Stimulated activated CD8-positive, alpha-beta memory T cell treated with anti-CD3 and anti-CD28 coated beads, Interleukin-2, amount 100 ng/mL, for 48 hours (primary cell): ENCODE data around the gene SPOCK2.

ENCODE experiments used
- DNase-seq, 2 donors: peaks; one replicate each; pipeline ENCODE4 v3.0.0-alpha.2; 2020; ENCODE audit warnings: low read depth in 2 of 2

The SPOCK2 gene

DNA sequence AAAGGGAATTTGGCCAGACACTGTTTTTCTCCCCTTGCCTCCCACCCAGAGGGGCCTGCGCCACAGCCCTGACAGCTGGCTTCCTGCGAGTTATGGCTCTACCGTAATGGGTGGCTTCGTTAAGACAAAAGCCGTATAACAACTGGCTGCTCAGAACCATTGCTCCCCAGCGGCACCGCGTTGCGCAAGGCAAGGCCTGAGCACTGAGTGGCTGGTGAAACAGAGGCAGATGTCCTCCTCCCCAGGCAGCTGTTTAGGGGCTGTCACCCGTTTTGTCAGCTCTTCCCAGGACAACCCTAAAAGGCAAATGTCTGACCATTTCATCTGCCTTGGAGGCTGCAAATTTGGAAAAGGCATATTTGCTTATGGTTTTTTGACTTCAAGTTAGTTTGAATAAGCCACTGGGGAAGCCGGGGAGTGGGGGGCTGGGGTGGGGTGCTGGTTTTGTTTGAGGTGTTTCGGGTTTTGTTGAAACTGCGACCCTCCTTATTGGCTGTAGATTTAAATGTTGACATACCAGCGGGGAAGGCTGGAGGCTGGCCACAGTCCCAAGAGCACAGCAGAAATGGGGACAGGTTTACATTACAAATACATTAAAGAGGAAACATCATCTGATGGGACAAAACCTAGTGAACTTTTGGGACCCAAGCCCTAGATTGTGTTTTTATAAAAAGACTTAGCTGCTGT, 681 bp upstream of the SPOCK2 start:
- DNase-seq = peak in 1 of 2 donors; percentile 52

DNA sequence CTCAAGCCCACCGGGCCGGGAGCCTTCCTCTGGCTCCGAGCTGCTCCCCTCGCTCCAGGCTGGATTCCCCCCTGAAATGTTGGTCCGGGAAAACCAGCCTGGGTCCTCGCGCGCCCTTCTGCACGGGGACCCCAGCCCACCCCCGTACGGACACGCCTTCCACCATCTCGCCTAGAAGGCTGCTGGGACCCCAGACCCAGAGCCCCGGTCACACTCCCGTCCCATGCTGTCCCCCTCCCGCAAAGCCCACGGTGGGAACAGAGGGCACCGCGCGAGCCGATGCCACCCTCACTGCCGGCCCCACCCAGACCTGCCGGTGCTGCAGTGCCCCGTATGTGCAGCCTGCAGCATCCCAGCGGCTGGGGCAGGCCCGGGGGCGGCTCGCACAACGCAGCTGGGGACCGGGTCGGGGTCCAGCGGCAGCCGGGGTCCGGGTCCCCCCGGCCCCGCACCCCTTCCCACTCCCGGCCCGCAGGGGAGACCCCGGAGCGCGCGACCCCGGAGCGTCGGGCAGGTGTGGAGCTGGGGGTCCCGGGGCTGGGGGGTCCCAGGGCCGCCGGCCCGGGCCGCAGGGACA, 871 bp downstream of the SPOCK2 start:
- DNase-seq = no peak

DNA sequence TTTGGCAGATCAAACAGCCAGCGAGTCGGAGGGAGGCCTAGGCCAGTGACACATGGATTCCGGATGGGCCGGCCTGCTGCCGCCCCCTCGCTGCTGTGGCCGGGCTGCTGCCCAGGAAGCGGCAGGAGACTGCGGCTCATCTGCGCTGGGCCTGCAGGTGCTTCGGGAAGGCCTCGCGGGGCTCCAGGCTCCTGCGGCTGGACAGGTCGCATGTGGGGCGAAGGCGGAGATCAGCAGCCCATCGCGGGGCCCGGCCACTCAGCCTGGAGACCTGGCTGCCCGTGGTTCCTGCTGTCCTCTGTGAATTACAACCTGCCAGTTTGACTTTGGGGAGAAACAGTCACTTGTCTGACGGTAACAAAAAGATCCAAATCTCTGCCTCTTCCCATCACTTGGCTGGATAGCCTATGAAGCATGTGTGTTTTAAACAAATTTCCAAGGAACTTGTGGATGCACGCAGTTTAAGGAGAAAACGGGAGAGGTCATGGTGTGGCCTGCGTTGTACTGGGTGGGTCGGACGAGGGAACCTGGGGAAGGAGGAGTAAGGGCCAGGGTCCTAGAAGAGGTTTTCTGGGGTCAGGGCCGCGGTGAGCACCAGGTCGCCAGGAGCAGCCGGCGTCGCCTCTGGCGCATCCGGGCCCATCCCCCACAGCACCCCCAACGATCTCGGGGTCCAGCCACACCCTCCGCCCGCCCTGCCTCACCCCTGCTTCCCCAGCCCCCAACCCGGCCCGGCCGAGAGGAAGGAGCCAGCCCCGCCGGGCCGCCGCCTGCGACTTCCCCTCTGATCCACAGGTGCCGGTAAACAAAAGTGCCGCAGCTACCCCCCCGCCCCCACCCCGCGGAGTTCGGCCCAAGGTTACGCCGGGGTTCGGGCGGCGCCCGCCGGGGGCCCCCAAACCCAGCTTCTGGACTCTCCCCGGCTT, 1.6 kb downstream of the SPOCK2 start:
- DNase-seq = peak in 1 of 2 donors; percentile 46

DNA sequence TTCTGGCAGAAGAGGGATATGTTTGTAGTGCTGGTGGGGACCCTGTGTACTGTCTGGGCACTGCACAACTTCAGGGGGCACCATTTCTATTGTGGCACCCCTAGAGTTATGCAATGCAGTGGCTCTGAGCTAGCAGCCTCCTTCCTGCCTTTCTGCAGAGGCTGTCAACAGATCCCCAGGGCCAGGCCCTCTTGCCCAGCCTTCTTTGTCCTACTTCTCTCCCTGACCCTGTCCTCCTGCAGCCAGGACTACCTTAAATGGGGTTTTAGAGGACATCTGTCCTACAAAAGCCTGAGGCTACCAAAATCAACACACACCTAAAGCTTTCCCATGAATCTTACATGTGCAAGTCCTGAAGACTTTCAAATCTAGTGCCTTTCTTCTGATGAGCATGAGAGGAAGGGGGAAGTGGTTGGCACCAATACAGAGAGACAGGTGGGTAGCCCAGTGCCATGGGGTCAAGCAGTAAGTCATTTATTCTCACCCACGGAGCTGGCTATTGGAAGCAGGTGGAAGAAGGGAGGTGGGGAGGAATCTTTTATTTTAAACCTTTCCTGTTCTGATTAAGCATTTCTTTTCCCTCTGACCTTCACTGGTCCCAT, 2.4 kb downstream of the SPOCK2 start:
- no peak for DNase-seq

DNA sequence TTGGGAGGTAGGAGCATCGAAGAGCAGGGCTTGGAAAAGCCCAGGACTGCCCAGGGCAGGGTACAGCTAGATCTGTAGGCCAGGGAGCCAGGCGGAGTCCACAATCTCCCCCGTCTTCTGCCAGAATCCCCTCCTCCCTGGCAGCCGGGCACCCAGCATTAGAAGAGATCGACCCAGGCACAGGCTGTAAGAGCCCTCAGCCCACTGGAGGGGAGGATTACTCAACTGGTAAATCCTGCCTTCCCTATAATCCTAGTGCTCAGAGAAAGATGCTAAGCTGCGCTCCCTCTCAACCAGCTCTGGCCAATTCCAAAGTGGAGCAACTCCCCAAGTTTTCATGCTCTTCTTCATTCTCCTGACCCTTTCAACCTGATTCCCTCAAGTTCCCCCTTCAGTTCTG, 3.2 kb downstream of the SPOCK2 start:
- no peak for DNase-seq

DNA sequence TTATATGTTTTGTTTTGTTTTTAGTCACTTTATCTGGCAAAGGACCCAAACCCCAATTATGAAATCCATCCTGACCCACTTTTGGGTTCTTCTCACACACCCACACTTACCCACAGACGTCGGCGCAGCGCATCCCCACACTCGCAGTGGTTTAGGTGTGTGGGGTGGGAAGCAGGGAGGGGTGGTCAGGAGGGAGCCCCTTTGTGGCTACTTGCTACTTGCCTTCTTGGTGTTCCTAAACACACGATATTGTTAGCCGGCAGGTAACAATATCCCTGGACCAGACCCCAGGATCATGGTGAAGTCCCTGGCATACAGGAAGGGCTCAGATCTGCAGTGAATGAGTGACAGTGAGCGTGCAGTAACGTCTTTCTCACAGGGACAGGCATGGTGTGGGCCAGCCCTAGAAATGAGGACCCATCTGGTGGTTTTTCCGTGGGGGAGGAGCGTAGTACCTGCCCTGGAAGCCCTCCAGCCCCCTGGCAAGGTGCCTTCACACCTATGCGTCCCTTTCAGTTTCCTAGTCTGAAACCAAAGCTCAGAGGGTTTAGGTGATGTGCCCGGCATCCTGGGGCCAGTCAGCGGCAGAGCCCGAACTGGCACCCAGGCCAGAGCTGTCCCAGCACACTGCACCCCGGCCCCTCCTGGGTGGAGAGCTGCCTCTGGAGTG, 4.4 kb downstream of the SPOCK2 start:
- DNase-seq = peak; percentile 37 to 46

DNA sequence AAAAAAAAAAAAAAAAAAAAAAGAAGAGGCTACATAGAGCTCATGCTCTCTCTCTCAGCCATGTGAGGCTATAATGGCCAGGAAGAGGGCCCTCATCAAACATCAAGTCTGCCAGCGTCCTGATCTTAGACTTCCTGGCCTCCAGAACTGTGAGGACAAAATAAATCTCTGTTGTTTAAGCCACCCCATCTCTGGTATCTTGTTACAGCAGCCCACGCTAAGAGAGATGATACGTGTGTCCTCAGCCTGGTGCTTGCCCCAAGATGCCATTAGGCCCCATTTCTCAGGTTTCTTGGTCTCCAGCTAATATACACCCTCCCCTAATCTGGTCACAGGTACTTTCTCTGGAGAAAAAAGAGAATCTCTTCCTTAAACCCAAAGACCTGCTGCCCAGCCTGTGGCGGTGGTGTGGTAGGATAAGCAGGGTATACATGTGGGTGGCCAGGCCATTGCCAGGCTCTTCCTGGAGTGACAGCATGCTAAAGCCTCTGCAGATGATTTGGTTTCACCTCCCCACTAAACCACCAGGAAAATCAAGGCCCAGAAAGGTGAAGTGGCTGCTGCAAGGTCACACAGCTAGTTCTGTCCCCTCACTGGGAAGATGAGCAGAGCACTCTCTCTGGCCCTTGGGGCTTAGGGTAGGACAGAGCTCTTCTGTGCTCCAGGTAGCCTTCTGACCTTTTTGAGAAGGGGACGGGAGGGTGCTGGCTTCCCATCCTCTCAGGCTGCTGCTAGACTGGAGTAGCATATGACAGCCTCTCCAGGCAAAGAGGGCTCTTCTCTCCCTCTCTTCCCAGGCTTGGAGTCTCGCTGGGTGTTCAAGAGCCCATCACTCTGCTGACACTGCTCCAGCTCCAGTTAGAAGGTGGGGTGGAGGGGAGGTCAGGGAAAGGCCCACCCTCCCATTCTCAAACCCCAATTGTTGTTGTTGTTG, 5.2 kb downstream of the SPOCK2 start:
- DNase-seq = no peak

DNA sequence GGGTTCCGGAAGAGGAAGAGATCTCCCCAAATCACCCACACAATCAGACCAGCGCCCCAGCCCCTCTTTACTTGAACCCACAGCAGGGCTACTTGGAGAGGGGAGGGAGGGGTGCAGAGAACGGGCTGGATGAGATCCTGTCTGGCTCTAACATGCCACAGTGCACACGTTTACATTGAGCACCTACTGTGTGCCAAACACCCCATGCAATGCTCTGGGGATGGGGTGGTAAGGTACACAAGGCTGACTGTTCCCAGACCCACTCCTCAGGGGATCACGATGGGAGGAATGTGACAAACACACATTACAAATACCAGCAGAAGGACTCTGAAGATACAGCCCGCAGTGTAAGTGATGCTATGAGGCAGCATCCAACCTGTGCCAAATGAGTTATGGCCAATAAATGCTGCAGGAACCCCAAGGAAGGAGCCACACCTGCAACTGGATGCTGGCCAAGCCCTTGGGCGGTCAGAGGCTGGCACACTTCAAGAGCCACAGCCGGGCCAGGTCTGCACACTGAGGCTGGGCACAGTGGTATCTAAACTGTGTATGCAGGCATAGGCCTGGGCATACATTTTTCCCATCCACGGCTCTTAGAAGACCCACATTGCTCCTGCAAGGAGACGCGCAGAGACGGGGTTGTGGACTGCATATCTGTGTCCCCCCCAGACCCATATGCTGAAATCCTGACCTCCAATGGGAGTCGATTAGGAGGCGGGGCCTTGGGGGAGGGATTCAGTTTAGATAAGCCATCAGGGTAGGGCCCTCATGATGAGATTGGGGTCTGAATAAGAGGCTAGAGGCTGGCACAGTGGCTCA, 6.4 kb downstream of the SPOCK2 start:
- DNase-seq = no peak

DNA sequence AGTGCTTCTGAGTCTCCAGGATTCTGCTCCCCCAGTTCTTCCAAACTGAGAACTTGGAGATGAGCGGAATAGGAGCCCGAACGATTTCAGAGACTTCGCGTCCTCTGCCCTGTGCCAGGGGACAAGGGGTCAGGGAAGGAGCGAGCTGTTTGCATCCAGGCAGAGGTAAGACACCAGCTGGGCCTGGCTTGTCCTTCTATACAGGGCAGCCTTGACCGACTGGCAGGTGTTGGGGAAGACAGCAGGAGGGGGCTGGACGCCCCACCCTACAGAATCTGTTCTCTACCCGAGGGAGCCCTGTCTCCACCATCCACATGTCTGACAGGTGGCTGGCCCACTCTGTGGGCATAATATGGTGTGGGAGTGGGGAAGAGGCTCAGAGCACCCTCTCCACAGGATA, 7.1 kb downstream of the SPOCK2 start:
- DNase-seq = no peak

DNA sequence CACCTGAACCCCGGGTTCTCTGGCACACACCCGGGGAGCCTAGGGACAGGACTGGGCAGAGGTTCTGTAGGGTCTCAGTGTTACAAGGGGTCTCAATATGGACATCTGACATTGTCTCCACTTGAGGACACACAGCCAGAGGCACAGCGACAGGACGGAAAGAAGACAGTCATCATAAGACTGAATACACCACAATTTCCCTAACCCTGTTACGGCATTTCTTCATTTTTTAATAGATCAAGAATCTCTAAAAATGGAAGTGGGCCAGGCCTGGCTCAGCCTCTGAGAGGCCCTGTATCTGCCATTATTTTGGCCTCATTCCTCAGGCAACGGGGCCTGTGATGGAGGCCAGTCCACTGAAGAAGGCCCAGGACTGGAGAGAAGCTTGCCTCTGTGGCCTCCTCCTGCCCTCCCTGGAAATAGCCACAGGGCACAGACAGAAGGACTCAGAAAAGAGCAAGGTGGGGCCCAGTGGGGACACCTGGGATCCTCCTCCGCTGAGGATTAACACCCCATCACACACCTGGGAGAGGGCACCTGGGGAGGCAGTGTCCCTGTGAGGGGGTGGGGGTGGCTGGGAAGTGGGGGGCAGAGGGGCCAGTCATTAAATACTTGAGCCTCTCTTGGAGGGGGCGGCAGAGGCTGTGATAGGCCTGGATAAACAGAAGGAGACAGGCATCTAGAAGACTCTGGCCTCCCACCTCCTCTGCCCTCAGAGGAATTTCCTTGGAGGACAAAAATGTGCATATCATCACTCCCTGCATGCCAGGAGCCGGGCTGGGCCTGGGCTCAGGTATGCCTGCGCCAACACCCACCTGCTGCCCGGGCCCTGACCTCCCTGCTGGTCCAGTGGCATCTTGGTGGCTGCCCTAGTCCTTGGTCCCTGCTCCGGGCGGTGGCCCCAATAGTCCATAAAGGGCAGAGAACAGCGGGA, 8.0 kb downstream of the SPOCK2 start:
- no peak for DNase-seq

DNA sequence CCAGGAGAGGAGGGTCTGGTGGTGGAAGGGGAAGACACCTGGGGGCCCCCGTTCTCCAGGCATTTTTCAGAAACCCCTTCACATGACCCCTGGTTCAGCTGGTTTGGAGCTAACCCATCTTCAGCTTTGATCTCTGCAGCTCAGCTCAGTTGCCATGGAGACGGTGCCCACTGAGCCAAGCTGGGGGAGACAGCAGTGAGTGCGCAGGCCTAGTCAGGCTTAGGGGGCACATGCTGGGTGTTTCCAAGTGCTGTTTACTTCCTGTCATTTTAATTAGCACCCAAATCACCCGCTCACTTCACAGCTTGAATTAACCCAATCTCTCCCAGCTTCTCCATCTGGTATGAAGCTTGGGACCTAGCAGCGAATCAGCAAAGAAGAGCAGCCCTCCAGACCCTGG, 9.0 kb downstream of the SPOCK2 start:
- peak in 1 of 2 donors; percentile 47 for DNase-seq

DNA sequence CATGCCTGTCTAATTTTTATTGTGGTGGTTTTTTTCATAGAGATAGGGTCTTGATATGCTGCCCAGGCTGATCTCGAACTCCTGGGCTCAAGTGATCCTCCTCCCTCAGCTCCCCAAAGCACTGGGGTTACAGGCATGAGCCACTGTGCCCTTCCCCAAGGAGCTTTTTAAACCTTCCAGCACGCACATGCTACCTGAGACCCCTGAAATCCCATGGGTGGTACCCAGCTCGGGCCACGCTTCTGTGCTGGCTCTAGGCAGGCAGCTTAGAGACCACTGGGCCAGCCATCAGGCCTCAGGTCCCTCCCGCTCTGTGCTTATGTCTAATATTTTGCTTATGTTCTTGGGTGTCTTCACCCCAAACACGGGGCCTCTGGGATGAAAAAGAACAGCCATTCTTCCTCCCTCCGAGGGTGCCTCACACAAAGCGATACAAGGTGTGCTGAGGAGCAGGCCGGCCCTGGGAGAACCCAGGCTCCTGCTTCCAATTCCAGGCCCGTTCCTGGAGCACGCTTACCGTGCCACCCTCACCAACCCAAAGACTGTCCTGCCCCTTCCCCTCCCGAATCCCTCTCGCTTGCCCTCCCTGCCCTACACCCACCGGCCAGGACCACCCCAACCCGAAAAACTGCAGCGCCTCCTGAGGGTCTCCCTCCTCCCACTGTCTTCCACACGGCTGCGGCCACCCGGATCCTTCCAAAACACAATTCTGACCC, 10.9 kb downstream of the SPOCK2 start:
- no peak for DNase-seq

DNA sequence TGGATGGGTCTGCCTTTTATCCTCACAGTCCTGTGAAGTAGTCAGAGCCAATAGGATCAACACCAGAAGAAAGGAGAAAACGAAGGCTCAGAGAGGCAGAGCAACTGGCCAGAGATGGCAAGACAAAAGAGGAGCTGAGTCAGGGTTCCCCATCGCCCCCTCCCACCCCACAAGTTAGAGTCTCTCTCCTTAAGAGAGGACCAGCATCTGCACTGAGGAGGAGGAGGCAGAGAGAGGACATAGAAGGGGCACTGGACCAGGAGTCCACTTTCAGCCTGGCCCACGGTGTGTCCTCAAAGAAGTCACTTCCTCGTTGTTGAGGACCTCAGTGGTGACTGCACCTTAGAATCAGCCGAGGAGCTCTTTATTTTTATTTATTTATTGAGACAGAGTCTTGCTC, 11.6 kb downstream of the SPOCK2 start:
- DNase-seq = no peak

DNA sequence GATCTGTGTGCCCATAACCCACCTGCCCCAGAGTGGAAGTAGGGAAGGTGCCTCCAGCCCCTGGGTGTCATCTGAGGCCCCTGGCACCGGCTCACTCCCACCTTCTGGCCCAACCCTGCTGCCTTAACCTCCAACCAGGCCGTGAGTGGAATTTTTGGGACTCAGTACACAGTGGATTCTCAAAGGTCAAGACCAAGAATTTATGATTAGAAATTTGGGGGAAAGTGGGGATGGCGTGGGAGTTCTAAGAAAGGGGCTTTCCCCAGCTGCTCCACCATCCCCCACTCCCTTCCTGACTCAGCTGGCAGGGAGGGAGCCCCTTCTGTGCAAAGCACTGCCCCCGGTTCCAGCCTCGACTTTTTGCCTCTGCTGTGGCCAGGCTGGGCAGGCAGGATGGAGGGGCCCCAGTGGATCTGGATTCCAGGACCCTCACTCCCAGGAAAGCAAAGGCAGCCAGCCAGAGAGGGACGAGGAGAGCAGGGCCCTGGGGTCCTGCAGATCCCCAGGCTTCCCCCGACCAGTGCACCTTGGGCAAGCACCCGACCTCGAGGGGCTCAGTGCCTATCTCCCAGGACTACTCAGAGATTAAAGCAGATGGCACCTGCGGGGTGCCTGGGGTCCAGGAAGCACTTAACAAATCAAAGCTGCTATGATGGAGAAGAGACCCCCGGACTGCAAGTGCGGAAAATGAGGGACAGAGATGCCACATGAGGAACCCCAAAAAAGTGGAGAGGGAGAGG, 12.8 kb downstream of the SPOCK2 start:
- DNase-seq = no peak

DNA sequence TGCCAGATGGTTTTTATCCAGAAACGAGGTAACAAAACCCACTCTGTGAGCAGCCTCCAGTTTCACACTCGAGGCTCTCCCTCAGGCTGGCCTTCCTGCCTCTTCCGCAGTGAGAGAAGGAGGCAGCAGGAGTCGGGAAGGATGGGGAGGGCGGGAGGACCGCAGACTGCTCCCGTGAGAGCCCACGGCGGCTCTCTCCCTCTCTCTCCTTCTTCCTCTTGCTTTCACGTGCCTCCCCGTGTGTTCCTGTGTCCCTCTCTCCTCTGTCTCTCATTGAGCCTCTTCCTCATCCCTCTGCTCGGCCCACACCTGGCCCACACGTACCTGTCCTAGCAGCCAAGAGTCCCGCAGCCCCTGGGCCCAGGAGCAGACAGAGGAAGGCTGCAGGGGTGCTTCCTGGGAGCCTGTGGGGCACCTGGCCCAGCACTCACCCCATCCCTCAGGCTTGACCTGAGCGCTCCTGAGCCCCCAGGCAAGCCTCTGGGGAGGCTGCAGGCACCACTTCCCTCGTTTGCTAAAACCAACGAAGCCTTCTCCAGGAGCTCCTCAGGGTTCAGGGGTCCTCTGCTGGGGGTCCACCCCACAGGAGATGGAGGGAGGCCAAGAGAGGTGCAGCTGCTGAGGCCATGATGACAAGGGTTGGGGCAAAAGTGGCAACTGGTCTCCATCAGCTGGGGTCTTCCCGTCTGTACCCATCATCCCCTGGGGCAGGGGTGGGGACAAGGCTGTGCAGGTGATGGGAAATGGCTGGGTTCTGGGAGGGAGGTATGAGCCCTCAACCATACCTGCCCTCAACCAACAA, 13.6 kb downstream of the SPOCK2 start:
- no peak for DNase-seq
